H1 (cell line): ENCODE results near the gene SHISAL2B. TPM values are rescaled to one million over a fixed set of nuclear protein-coding genes. Genes with fewer than 3 reads are reported as not detected.

Source experiments
- CTCF ChIA-PET: fragments of 300-600 bp; sonication (Branson Sonifier 250); formaldehyde crosslinking; loops from one replicate; lab custom pipeline; 2021; ENCODE audit not compliant: partially characterized antibody; lab: Charles Lee
- POLR2A ChIA-PET: fragments of 300-600 bp; sonication (Branson Sonifier 250); formaldehyde crosslinking; loops from one replicate; lab custom pipeline; 2021; ENCODE audit warnings: inconsistent platforms; ENCODE audit not compliant: partially characterized antibody; lab: Charles Lee
- DNase-seq, 2 experiments: peaks; one replicate each; pipeline versions ENCODE4 v3.0.0 to v3.0.0-alpha.2; 2010 to 2022; ENCODE audit warnings: low spot score in 2 of 2, low read depth in 1 of 2, mixed read lengths in 1 of 2
- FAIRE-seq: peaks from 2 replicates; lab custom pipeline; 2011; peaks lifted over from hg19 to GRCh38; lab: Jason Lieb, UNC
- H2AFZ ChIP-seq: 2 replicates; pipeline ENCODE4 v1.8.1; 2012; ENCODE audit warnings: low read length, inconsistent platforms
- H2AK5ac ChIP-seq: 2 replicates; pipeline ENCODE4 v1.6.1; 2013; ENCODE audit warnings: low read depth, low read length
- H2BK120ac ChIP-seq: replicated peaks from 2 replicates; pipeline ENCODE3; 2013; ENCODE audit warnings: low read depth, low read length, inconsistent platforms
- H2BK12ac ChIP-seq: 2 replicates; pipeline ENCODE4 v1.6.1; 2013; ENCODE audit warnings: low read depth, low read length
- H2BK15ac ChIP-seq: 2 replicates; pipeline ENCODE4 v1.6.1; 2013; ENCODE audit warnings: low read length
- H2BK20ac ChIP-seq: 2 replicates; pipeline ENCODE4 v1.6.1; 2013; ENCODE audit warnings: low read length
- H2BK5ac ChIP-seq: 2 replicates; pipeline ENCODE4 v1.6.1; 2013; ENCODE audit warnings: low read depth, low read length
- H3K14ac ChIP-seq: 2 replicates; pipeline ENCODE4 v1.6.1; 2013; ENCODE audit warnings: inconsistent platforms; ENCODE audit not compliant: insufficient read length
- H3K18ac ChIP-seq: 2 replicates; pipeline ENCODE4 v1.6.1; 2013; ENCODE audit warnings: low read length; ENCODE audit errors: extremely low read depth
- H3K23ac ChIP-seq: 2 replicates; pipeline ENCODE4 v1.6.1; 2013; ENCODE audit warnings: inconsistent platforms; ENCODE audit not compliant: insufficient read length
- H3K23me2 ChIP-seq: 2 replicates; pipeline ENCODE4 v1.6.1; 2013; ENCODE audit warnings: low read depth, low read length
- H3K27ac ChIP-seq: 2 replicates; pipeline ENCODE4 v1.6.1; 2011; ENCODE audit warnings: low read depth, low read length, inconsistent platforms
- H3K27me3 ChIP-seq, 4 experiments: replicated peaks in 1 of 4; 1 replicate in 1 of 4; 2 replicates in 3 of 4; pipeline versions ENCODE4 v1.6.1 to v1.8.1; 2011 to 2013; ENCODE audit warnings: low read length in 3 of 4, mild to moderate bottlenecking in 3 of 4, inconsistent platforms in 2 of 4, mixed read lengths in 2 of 4, moderate library complexity in 1 of 4; ENCODE audit not compliant: control insufficient read depth in 3 of 4, insufficient read depth in 3 of 4; ENCODE audit errors: extremely low read depth in 1 of 4
- H3K36me3 ChIP-seq, 4 experiments: 2 replicates each; pipeline versions ENCODE4 v1.6.1 to v1.8.1; 2011 to 2013; ENCODE audit warnings: mild to moderate bottlenecking in 4 of 4, low read length in 3 of 4, moderate library complexity in 2 of 4, control low read depth in 1 of 4, inconsistent platforms in 1 of 4; ENCODE audit not compliant: insufficient read depth in 4 of 4, control insufficient read depth in 2 of 4
- H3K4ac ChIP-seq: replicated peaks from 2 replicates; pipeline ENCODE3; 2013; ENCODE audit warnings: low read length, low read depth, mixed read lengths, inconsistent platforms; ENCODE audit not compliant: insufficient read length
- H3K4me1 ChIP-seq, 4 experiments: replicated peaks in 1 of 4; 1 replicate in 1 of 4; 2 replicates in 3 of 4; pipeline versions ENCODE4 v1.6.1 to v1.8.1; 2011 to 2013; ENCODE audit warnings: low read length in 3 of 4, inconsistent platforms in 2 of 4, mixed read lengths in 1 of 4; ENCODE audit not compliant: insufficient read depth in 4 of 4, control insufficient read depth in 3 of 4
- H3K4me2 ChIP-seq, 2 experiments: 2 replicates each; pipeline versions ENCODE4 v1.6.1 to v1.8.1; 2011 to 2013; ENCODE audit warnings: low read depth in 2 of 2, low read length in 2 of 2, control low read depth in 1 of 2, inconsistent platforms in 1 of 2, mild to moderate bottlenecking in 1 of 2; ENCODE audit not compliant: insufficient read depth in 1 of 2
- H3K4me3 ChIP-seq, 4 experiments: fragments of 200-600, 300-600 bp in 1 of 4; sonication (generic), shearing (Covaris generic), sonication (Bioruptor Twin) in 1 of 4; 2 replicates each; pipeline versions ENCODE4 v1.5.1 to v1.8.1; 2011 to 2016; ENCODE audit warnings: low read length in 4 of 4, low read depth in 3 of 4, control low read depth in 2 of 4, inconsistent platforms in 2 of 4, mild to moderate bottlenecking in 2 of 4, mixed read lengths in 1 of 4, moderate library complexity in 1 of 4; ENCODE audit not compliant: insufficient read depth in 2 of 4; ENCODE audit errors: extremely low read depth in 1 of 4
- H3K56ac ChIP-seq: replicated peaks from 2 replicates; pipeline ENCODE3; 2013; ENCODE audit warnings: low read depth, mild to moderate bottlenecking, mixed read lengths, low read length, inconsistent platforms; ENCODE audit not compliant: insufficient read length
- H3K79me1 ChIP-seq: 2 replicates; pipeline ENCODE4 v1.6.1; 2013; ENCODE audit warnings: low read depth, low read length, control low read depth
- H3K79me2 ChIP-seq, 2 experiments: 2 replicates each; pipeline versions ENCODE4 v1.6.1 to v1.8.1; 2012 to 2013; ENCODE audit warnings: low read length in 2 of 2, mild to moderate bottlenecking in 2 of 2, inconsistent platforms in 1 of 2; ENCODE audit not compliant: insufficient read depth in 2 of 2, control insufficient read depth in 1 of 2
- H3K9ac ChIP-seq, 4 experiments: replicated peaks in 1 of 4; 1 replicate in 1 of 4; 2 replicates in 3 of 4; pipeline versions ENCODE4 v1.6.1 to v1.8.1; 2011 to 2013; ENCODE audit warnings: low read depth in 3 of 4, low read length in 3 of 4, control low read depth in 2 of 4, mild to moderate bottlenecking in 2 of 4, moderate library complexity in 2 of 4, inconsistent platforms in 1 of 4; ENCODE audit errors: extremely low read depth in 1 of 4
- H3K9me3 ChIP-seq, 2 experiments: 2 replicates each; pipeline versions ENCODE4 v1.6.1 to v1.8.1; 2012 to 2013; ENCODE audit warnings: mild to moderate bottlenecking in 2 of 2, moderate library complexity in 2 of 2, control low read depth in 1 of 2, inconsistent platforms in 1 of 2, low read depth in 1 of 2, low read length in 1 of 2, mixed read lengths in 1 of 2; ENCODE audit not compliant: insufficient read depth in 2 of 2
- H4K20me1 ChIP-seq, 2 experiments: replicated peaks in 1 of 2; 2 replicates each; pipeline versions ENCODE3 to v1.8.1; 2011 to 2013; ENCODE audit warnings: inconsistent platforms in 2 of 2, low read length in 2 of 2, mild to moderate bottlenecking in 1 of 2; ENCODE audit not compliant: insufficient read depth in 2 of 2, control insufficient read depth in 1 of 2
- H4K5ac ChIP-seq: 2 replicates; pipeline ENCODE4 v1.6.1; 2013; ENCODE audit warnings: low read length, low read depth, mixed read lengths, inconsistent platforms; ENCODE audit not compliant: insufficient read length
- H4K8ac ChIP-seq: 2 replicates; pipeline ENCODE4 v1.8.0; 2013; ENCODE audit warnings: mild to moderate bottlenecking, moderate library complexity, low read length, inconsistent platforms; ENCODE audit not compliant: insufficient read depth; ENCODE audit errors: extremely low read depth
- H4K91ac ChIP-seq: replicated peaks from 2 replicates; pipeline ENCODE3; 2013; ENCODE audit warnings: low read length, mixed read lengths, inconsistent platforms; ENCODE audit not compliant: insufficient read length
- RBBP5 ChIP-seq: IDR thresholded peaks from 2 replicates; pipeline ENCODE4 v1.7.1; 2012; ENCODE audit warnings: low read depth, mild to moderate bottlenecking, inconsistent platforms, low read length, moderate library complexity, borderline replicate concordance
- WGBS, 2 experiments: shearing (Covaris generic) in 1 of 2; methylation state at CpG; one replicate each; pipeline versions ENCODE4 v1.1.6 to v1.1.7; 2013 to 2015; ENCODE audit warnings: low lambda C conversion rate in 2 of 2, mixed read lengths in 2 of 2, inconsistent platforms in 1 of 2, low coverage in 1 of 2, missing lambda C conversion rate in 1 of 2; ENCODE audit not compliant: insufficient replicate concordance in 2 of 2, insufficient coverage in 1 of 2, insufficient read length in 1 of 2; ENCODE audit errors: extremely low coverage in 1 of 2, missing lambda C conversion rate in 1 of 2; 5-methylcytosine and 5-hydroxymethylcytosine counted together
- polyA plus RNA-seq, 7 experiments: library from polyadenylated mRNA; depleted of rRNA in 3 of 7; stranded (reverse) in 5 of 7; unstranded in 2 of 7; fragments of >200 nt in 5 of 7; fragments of 200-250 nt in 2 of 7; gene quantifications; 1 replicate in 5 of 7; 2 replicates in 1 of 7; 4 replicates in 1 of 7; pipeline versions ENCODE4 v1.2.1 to v1.2.3, GENCODE V29; 2011 to 2013; ENCODE audit warnings: missing spikeins in 2 of 7, mixed read lengths in 2 of 7
- total RNA-seq: library from RNA; stranded (reverse); fragmentation: NEBNext Ultra II Directional; extraction: Animal tissue kit (Norgen Biotek cat#: 25700); gene quantifications from 2 replicates; pipeline ENCODE4 v1.2.1, GENCODE V29; 2021
- TF ChIP-seq, protein P1 (sequence below): IDR thresholded peaks from 2 replicates; pipeline ENCODE4 v1.6.1; 2012; ENCODE audit warnings: inconsistent platforms

Gene SHISAL2B
- total and polyA plus RNA-seq, 2 of the 8 experiments (the other 6 are each of a cell fraction or from before 2014, with no cell fraction given), result 10.6 to 14.2 TPM

GRCh38 chr5:64688391-64688790, 1.9 kb upstream of the SHISAL2B start:
- Histone ChIP-seq H4K8ac (no peak overlapping the region), H3K79me1 (no peaks in the 10 kb centered on the region), H2BK120ac (no peak overlapping the region), H2AK5ac (no peak overlapping the region), H3K18ac (no peak overlapping the region), H4K91ac (no peak overlapping the region), H3K27me3 (peaks cover 0 to 11% (median 8%) of the 10 kb centered on the region in 4 experiments; a peak in 6 of 7 replicates), H3K4me2 (no peak overlapping the region), H2BK12ac (no peak overlapping the region), H3K14ac (no peak overlapping the region), H3K9me3 (no peaks in the 10 kb centered on the region), H3K9ac (no peak overlapping the region), H3K79me2 (no peaks in the 10 kb centered on the region), H2BK20ac (no peak overlapping the region), H4K5ac (no peak overlapping the region), H2BK5ac (no peak overlapping the region), H3K4me3 (no peak overlapping the region), H3K4me1 (peaks cover 1 to 12% (median 8%) of the 10 kb centered on the region in 4 experiments), H3K23ac (no peak overlapping the region), H3K23me2 (peaks cover 13% of the 10 kb centered on the region), H3K56ac (no peak overlapping the region), H2AFZ (no peak overlapping the region), H3K27ac (no peak overlapping the region), H4K20me1 (no peaks in the 10 kb centered on the region), H3K36me3 (no peaks in the 10 kb centered on the region), H2BK15ac (no peak overlapping the region), H3K4ac (no peak overlapping the region)
- FAIRE-seq (no peak), DNase-seq (no peak)
- 95% methylated on average over 3 of the region's 3 CpGs; no CpG with 5 or more reads in 1 of the 2 experiments for WGBS, 2 experiments
- no peak for TF ChIP-seq RBBP5
- TF ChIP-seq, protein P1, sequence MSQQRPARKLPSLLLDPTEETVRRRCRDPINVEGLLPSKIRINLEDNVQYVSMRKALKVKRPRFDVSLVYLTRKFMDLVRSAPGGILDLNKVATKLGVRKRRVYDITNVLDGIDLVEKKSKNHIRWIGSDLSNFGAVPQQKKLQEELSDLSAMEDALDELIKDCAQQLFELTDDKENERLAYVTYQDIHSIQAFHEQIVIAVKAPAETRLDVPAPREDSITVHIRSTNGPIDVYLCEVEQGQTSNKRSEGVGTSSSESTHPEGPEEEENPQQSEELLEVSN, result no peak
- POLR2A ChIA-PET, result interaction anchor here (1.2 to 4.8 kb wide), 3 partner anchors 27 to 80 kb away, joined by 3 to 30 read pairs (median 4); partner anchors contain the start of genes CWC27 and SREK1IP1
- CTCF ChIA-PET, result interaction anchor here (0.9 to 1.2 kb wide), 3 partner anchors 8 to 53 kb away, joined by 3 to 4 read pairs (median 3); no protein-coding TSS in a partner anchor
